Brain pericyte (primary cell): ENCODE data around the gene C1QTNF5.
"Not testable (repeated sequence)": the region's sequence is repeated elsewhere in the genome, so short reads cannot be mapped to it uniquely, and the experiment has no call there.

Experiments used
- DNase-seq: peaks from one replicate; pipeline ENCODE4 v3.0.0-alpha.2; 2012; ENCODE audit warnings: low read depth, low spot score

Gene C1QTNF5

GRCh38 chr11:119340335-119341221, at the start of gene C1QTNF5:
C1QTNF5 (minus strand) TSS chr11:119340883; CDS start chr11:119340397, 486 bp downstream.
- no peak for DNase-seq

- DNase-seq = no peak
Observed at GRCh38 chr11:119389611-119390254, 49.0 kb upstream of the C1QTNF5 start.

GRCh38 chr11:119388103-119388502, 47.4 kb upstream of the C1QTNF5 start:
- no peak for DNase-seq

DNA sequence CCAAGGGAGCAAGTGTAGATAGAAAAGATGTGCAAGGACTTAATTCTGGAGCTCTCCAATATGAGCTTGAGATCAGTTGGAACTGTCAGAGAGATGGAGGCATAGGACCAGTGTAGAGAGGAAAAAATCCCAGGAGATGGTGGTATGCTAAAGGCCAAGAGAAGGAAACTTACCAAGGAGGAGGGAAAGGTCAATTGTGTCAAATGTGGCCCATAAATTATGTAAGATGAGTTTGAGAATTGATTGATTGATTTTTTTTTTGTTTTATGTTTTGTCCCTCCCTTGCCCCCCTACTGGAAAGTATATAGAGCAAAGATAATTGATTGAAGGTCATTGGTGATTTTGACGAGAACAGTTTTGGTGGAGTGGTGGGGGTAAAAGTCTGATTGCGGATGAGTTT, 43.6 kb upstream of the C1QTNF5 start:
- DNase-seq = no peak

GRCh38 chr11:119382513-119382912, 41.8 kb upstream of the C1QTNF5 start:
- DNase-seq = not testable (repeated sequence)

DNA sequence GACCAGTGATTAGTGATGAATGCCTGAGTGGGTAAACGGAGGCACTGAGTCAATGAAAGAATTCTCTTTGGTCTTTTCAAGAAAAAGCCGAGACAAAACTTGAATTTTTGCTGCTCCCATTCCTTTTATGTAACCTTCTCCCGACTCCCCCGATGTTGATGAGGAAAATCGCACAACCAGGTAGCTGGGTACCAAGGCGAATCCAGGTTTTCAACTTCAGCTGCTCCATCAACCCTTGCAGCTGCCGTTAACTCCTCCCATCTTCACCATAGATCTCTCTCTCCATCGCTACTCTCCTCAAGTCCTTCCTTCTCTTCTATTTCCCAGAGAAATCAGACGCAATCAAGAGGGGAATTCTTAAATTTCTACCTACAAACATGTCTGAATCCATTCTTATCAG, 41.4 kb upstream of the C1QTNF5 start:
- DNase-seq = no peak

- DNase-seq = peak; percentile 78
Observed at GRCh38 chr11:119381181-119381988, 40.7 kb upstream of the C1QTNF5 start, which contains the start of gene USP2. USP2 (minus strand) TSS chr11:119381690; CDS start chr11:119373480, 8,210 bp downstream.

DNA sequence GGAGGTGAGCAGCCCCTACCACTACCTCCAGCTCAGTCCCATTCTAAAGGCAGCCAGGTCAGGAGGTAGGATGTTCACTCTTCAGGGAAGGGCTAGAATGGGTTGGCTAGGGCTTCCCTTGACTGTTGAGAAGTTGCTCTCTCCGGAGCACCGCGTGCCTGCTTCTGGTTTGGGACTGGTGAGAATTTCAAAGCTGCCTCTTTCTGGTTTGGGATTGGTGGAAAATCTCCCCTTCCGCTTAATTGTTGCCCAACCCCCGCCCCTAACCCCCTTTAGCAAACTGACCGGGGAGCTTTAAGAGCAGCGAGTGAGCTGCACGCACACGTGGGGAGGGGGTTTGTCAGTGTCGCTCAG, 40.1 kb upstream of the C1QTNF5 start:
- DNase-seq = no peak

DNA sequence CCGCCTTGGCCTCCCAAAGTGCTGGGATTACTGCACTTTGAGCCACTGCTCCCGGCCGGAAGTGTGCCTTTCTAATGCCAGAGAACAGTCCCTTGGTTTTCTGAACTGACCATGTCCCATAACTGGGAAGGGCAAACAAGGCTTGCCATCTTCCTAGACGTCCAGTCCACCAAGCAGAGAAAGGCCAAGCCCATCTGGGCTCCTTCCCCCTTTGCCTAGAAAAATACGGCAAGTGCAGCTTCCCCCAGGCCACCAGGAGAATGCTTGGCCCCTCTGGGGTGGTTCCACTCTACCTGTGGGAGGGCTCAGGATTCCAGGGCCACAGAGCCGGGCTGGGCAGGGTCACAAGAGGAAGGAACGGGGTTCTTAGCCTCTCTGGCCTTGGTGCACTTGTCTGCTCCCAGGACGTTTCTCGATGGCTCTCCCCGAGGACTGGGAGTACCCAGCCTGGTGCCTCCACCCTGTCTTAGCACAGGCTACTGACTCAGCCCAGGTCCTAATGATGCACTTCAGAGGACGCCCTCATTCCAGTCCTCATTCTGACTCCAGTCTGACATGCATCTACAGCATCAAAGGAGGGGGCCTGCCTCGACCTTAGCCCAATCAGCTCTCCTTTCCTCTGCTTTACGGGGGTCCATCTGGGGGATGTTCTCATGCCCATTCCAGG, 39.6 kb upstream of the C1QTNF5 start:
- no peak for DNase-seq

GRCh38 chr11:119378851-119379465, 38.3 kb upstream of the C1QTNF5 start:
- DNase-seq = no peak

- DNase-seq = no peak
Observed at GRCh38 chr11:119377961-119378667, 37.4 kb upstream of the C1QTNF5 start.

DNA sequence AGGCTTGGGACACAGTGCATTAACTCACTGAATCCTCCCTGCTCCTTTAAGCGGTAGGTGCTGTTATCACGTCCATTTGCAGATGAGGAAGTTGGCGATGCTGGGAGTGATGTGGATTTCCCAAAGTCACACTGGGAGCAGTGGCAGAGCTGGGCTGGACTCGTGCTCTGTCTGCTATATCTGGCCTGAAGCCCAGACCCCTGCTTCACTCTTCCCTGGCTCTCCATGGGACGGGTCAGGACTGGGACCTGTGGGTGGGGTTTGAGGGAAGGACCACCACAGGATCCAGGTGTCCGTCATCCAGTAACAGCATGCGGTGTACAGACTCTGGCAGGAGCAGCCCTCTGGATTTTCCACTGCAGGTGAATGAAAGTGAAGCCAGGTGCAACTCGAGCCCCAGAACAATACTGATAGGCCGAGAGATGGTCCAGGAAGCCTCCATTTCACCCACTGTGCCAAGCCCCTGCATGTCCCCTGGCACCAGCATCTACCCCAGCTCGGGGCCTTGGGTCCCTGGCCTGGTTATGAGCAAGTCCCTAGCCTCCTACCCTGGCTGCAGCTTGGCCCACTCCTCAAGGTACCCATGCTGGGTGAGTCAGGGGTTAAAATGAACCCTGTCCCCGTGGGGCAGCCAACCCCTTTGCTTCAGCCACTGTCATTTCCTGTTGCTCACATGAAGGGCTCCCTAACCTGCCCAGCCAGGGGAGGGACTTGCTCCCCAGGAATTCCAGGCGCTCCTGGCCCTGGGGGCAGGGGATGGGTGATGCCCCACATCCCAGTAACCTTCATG, 36.6 kb upstream of the C1QTNF5 start:
- no peak for DNase-seq

DNA sequence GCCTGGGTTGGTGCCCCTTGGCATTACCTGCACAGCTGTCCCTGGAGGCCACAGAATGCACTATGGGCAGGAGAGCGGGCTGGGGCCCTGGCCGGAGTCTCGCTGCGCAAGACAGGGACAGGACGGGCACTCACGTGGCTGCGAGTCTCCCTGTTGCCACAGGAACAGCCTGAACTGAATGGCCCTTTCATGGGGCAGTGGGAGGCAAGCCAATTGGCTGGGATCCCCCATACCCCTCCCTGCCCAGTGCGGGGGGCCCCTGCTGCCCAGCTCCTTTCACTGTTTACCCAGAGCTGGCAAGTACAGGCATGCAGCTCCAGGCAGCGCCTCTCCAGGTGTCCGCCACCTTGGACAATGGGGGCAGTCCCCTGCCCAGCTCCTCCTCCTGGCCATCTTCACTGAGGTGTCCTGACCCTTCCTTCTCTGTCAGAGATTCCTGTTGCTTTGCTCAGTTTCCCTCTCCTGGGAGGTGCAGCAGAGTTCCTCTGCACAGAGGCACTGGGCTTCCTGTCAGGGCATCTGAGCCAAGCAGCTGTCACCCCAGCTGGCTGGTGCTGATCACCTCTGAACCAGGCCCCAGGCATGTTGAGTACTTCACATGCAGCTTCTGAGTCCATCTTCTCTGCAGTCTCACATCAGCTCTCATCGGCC, 35.6 kb upstream of the C1QTNF5 start:
- DNase-seq = no peak

DNA sequence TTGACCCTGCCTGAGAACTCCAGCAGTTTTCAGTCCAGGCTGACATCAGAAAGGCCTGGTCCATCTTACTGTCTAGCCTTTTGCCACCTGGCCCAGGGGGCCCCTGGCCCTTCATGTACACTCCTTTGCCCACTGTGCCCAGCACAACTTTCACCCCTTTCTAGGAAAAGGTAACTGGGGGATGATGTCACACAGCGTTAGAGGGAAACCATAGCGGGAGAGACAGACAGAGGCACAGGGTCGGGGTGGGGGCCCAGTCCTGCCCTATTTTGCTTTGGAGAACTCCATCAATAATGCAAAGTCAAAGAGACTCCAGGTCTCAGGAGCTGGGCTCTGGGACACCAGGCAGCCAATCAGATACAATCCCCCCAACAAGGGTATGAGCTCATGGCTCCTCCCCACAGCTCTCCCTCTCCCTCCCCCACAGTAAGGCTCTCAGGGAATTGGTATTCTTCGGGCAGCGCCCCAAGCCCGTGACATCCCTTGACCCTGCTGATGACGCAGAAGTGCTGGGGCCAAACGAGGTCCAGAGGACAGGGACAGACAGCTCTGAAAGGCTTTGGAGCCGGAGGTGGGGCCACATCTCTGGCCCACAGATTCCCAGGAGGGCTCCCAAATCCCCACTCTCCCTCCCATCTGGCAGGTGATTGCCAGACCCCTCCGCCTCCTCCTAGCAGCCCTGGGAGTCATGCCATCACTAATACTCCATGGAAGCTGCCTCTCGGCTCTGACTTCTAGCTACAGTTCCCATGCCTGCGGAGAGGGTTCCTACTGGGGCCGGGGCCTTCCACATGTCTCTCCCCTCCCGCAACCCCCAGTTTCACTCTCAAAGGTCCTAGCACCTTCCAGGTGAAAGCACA, 34.9 kb upstream of the C1QTNF5 start:
- no peak for DNase-seq

- no peak for DNase-seq
Observed at GRCh38 chr11:119374632-119375336, 34.1 kb upstream of the C1QTNF5 start.

GRCh38 chr11:119373921-119374631, 33.4 kb upstream of the C1QTNF5 start:
- no peak for DNase-seq
